NAMALWA (cell line): Measurements from ENCODE around the gene BEST1.
"Not testable (repeated sequence)": the region's sequence is repeated elsewhere in the genome, so short reads cannot be mapped to it uniquely, and the experiment has no call there.

Experiments used
- DNase-seq: peaks from one replicate; pipeline ENCODE4 v3.0.0-alpha.2; 2015; ENCODE audit warnings: low spot score

BEST1 gene

DNA sequence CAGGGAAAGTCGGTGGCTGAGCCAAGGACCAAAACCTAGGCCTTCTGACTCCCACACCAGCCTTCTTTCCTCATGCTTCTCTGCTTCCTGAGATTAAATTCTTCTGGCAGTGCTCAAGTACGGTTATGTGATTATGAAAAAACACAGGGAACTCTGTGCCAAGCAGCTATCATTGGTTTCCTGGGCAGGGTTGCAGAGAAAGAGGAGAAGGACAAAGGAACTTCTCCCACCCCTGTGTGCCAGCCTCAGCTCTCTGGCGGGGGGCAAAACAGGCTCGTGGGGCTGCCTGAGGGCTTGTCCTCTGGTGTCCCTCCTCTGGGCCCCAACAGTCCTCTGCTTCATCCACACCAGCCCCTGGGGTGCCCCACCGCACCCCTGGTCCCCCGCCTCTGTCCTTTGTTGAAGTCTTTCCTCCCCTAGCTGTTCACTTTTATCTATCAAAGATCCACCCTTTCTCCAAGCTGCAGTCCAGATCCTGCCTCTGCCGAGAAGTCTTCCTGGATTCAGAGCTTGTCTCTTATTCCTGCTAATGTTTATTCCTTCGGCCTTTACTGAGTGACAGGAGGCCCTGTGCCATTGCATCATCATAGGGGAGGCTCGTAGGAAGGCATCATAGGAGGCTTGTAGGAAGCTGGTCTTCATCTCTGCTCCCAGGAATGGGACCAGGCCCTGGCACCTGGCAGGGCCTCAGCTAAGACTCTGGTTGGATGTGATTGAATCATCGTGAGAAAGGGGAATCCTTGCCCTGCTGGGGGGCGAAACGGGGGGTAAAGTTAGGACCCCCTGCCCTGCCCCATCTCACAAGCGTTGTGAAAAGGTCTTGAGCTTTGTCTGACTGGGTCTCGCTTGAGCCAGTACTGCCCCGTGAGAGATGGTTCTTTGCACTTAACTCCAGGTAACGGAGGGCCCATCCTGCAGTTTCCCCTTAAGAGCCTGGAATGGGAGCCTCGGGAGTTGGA is 28.8 kb downstream of the BEST1 start:
- no peak for DNase-seq

GRCh38 chr11:61980783-61981541 is 30.8 kb downstream of the BEST1 start:
- DNase-seq, result no peak

DNA sequence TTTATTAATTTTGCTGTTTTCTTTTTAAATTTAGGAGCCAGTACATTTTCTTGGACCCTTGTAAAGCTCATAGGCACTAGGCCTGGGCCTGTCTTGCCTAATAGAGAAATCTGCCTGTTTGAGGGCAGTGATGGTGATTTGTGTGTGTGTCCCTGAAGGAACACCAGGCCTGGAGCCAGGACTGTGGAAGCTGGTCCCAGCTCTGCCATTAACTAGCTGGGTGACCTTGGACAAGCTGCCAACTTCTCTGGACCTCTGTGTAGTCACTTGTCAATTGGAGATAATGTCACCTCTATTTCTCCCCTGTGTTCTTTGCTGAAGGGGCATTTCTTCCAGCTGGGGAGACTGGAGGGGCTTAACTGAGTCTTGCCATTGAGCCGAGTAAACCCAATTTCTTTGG is 33.3 kb downstream of the BEST1 start:
- no peak for DNase-seq

DNA sequence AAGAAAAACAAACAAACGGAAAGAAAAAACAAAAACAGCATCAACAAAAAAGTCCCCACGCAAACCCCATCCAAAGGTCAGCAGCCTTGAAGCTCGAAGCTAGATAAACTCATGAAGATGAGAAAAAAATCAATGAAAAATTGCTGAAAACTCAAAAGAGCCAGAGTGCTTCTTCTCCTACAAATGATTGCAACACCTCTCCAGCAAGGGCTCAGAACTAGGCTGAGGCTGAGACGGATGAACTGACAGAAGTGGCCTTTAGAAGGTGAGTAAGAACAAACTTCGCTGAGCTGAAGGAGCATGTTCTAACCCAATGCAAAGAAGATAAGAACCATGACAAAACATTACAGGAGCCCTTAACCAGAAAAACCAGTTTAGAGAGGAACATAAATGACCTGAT is 35.7 kb downstream of the BEST1 start:
- DNase-seq, result no peak

DNA sequence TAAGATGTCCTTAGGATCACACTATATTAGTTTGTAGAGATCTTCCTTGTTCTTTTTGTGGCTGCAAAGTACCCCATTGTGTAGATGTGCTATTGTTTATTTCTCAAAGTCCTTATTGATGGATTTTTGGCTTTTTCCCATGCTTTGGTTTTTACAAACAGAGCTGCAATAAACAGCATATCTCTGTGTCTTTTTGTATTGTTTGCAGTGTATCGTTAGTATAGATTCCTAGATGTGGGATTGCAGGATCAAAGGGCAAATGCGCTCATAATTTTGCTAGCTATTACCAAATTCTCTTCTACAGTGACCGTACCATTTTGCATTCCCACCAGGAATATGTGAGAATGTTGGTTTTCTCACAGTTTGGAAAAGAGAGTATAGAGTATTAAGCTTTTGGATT is 44.8 kb downstream of the BEST1 start:
- no peak for DNase-seq

- no peak for DNase-seq
Observed at GRCh38 chr11:61996933-61997332, 46.8 kb downstream of the BEST1 start.

- no peak for DNase-seq
Observed at GRCh38 chr11:61999141-61999975, 49.2 kb downstream of the BEST1 start.

DNA sequence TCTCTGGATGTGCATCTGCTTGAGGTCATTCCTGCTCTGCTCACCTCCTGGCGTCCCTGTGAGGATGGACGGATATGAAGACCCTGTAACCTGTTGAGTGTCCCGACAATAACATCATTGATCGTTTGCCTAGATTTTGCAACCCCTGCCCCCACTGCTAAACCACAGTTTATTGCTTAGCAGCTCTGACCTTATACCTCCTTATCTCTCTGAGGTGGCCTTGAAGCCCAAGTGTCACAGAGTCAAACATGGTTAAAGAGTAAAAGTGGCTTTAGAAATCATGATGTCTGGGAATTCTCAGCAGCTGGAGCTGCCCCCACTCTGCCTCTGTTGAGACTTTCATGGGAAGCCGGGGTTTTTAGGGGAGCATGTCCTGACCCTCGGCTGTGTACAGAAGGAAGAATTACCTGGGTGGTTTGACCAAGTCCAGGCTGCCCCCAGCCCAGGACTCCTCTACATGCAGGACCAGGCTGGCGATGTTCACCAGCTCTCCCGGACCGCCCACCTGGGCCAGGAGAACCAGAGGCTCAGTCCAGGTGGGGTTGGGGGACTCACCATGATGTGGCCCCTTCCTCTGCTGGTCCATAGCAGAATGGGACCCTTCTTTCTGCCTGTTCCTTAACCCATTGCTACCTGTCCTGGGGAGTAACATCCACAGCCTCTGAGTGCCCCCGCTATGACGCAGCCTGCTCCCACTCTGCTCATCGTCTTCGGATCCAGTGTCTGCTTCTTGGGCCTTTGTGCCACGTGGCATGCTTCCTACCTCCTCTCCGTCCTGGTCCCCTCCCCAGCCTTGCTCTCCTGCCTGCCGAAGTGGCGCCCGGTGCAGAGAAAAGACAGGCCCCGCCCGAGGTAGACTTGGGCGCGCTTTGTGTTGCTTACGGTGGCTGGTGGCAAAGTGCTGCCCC is 50.6 kb downstream of the BEST1 start:
- DNase-seq, result no peak

GRCh38 chr11:62001450-62002191 is 51.5 kb downstream of the BEST1 start:
- DNase-seq, result no peak

GRCh38 chr11:62002283-62002682 is 52.1 kb downstream of the BEST1 start:
- DNase-seq, result not testable (repeated sequence)

GRCh38 chr11:62004473-62004872 is 54.3 kb downstream of the BEST1 start:
- DNase-seq, result no peak

- no peak for DNase-seq
Observed at GRCh38 chr11:62008193-62008592, 58.0 kb downstream of the BEST1 start.

GRCh38 chr11:62010935-62011528 is 60.9 kb downstream of the BEST1 start:
- no peak for DNase-seq

DNA sequence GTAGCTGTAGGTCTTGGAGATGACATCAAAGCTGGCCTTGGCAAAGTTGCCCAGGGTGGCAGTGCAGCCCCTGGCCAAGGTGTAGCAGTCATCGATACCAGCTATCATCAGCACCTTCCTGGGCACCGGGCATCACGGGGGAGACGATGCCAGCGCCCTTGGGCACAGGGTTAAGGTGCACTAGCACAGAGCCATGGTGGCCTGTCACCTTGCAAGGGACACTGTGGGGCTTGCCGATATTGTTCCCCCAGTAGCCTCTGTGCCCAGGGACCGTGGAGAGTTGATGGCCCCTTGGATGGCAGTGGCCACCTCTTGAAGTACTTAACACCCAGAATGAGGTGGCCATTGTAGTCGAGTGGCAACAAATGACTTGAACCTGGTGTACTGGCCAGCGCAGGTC is 61.7 kb downstream of the BEST1 start:
- DNase-seq, result no peak

- DNase-seq, result no peak
Observed at GRCh38 chr11:62012451-62012831, 62.3 kb downstream of the BEST1 start.

GRCh38 chr11:62012832-62013461 is 62.8 kb downstream of the BEST1 start:
- DNase-seq, result no peak
